Measurements from ENCODE around the gene ADAM11.
"Not testable (repeated sequence)": the region's sequence is repeated elsewhere in the genome, so short reads cannot be mapped to it uniquely, and the experiment has no call there.

Gene ADAM11

GRCh38 chr17:44795928-44796327 is 37.1 kb downstream of the ADAM11 start:
- no peak for DNase-seq (ENCODE audit: low read depth)

GRCh38 chr17:44796731-44797130 is 37.9 kb downstream of the ADAM11 start:
- DNase-seq (ENCODE audit: low read depth) = no peak

- DNase-seq (ENCODE audit: low read depth) = no peak
Measured at GRCh38 chr17:44797802-44798201, 39.0 kb downstream of the ADAM11 start.

- no peak for DNase-seq (ENCODE audit: low read depth)
Measured at GRCh38 chr17:44798356-44798755, 39.6 kb downstream of the ADAM11 start.

DNA sequence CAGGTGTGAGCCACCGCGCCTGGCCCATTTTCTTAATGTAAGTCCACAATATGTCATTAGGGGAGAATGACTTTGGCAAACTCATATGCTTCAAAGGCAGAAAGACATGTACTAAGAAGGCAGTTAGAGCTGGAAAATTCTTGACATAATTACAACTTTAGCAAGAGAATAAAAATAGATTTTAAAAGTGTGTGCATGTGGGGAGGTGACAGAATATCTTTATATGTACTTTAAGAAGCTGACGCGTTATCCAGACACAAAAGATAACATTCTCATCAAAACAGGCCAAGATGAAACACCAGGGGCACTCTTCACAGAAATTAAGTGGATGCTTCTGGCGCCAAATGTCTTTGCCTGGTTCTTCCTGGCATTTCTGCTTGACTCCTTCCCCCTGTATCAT is 43.1 kb downstream of the ADAM11 start:
- DNase-seq (ENCODE audit: low read depth) = no peak

GRCh38 chr17:44804302-44805089 is 45.7 kb downstream of the ADAM11 start:
- no peak for DNase-seq (ENCODE audit: low read depth)

DNA sequence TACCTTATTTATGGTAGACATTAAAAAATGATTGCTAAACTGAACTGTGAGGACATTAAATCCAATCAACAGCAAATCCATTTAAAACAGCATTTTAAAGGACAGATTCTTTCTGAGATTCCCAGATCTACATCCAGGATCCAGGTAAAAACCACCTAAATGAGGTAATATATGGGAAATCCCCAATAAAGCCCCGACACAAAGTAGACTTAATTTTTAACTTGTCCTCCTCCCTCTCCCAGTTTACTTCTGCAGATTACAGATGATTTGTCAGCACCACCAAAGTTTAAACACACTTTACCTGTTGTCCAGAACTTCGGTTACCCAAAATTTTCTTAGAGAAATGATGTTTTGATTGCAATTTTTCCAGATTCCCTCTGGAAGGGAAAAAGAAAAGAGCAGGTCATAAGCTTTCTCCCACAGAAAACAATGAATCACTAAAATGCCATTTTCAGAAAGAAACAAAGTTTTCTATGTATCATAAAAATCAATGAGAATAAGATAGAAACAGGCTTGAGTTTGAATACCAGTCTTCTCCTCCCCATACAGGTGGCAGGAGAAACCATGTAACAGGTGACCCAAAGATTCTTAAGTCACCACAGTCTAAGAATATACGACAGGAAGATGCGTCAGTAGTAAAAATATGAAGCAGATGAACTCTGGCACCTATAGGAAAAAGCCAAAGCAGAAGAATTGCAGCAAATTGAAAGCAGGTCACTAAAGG is 48.5 kb downstream of the ADAM11 start:
- no peak for DNase-seq (ENCODE audit: low read depth)

DNA sequence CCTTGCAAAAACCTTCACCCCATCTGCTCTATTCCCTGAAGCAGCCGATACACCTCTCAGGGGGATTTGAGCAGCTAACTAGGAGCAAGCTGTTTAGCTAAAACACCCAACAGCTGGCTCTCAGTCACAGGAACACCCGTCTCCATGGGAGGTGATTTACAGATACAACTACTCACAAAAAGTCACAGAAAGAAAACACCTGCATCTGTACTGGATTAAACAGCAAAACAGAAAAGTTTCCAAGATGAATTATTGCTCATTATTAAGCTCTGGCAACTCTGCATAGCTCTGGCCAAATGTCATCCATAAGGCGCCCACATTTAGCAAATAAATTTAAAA is 49.0 kb downstream of the ADAM11 start:
- no peak for DNase-seq (ENCODE audit: low read depth)

DNA sequence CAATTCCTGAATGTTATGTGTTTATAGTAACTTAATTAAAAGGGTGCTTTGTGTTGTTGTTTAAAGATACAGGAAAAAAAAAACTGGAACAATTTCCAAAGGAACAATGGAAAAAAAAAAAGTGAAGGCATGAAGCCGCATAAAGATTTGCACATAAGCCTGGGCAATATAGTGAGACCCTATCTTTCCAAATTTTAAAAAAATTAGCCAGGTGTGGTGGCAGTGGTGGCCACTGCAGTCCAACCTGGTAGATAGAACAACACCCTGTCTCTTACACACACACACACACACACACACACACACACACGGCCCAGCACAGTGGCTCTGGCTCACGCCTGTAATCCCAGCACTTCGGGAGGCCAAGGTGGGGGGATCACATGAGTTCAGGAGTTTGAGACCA is 49.4 kb downstream of the ADAM11 start:
- DNase-seq (ENCODE audit: low read depth) = no peak

- DNase-seq (ENCODE audit: low read depth) = not testable (repeated sequence)
Measured at GRCh38 chr17:44808656-44809388, 50.0 kb downstream of the ADAM11 start.

DNA sequence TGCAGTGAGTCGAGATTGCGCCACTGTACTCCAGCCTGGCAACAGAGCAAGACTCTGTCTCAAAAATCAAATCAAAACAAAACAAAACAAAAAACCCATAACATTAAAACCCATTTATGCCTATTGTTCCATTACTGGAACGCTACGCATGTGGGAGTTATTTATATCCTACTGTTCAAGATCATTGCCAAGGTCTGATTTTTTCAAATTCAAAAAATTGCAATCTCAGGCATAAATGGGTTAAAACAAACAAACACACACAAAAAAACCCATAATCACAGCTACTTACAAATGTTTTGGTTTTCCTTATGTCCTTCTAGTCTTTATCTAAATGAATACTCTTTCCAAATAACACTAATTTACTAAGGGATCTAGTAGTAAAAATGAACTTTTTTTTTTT is 53.5 kb downstream of the ADAM11 start:
- no peak for DNase-seq (ENCODE audit: low read depth)

DNA sequence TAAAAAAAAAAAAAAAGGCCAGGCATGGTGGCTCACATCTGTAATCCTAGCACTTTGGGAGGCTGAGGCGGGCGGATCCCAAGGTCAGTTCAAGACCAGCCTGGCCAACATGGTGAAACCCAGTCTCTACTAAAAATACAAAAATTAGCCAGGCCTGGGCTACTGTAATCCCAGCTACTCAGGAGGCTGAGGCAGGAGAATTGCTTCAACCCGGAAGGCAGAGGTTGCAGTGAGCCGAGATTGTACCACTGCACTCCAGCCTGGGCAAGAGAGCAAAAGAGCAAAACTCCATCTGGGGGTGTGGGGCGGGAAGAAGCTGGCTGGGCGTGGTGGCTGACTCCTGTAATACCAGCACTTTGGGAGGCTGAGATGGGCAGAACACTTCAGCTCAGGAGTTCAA is 59.7 kb downstream of the ADAM11 start:
- not testable (repeated sequence) for DNase-seq (ENCODE audit: low read depth)

- DNase-seq (ENCODE audit: low read depth) = no peak
Measured at GRCh38 chr17:44820631-44821212, 61.9 kb downstream of the ADAM11 start.

GRCh38 chr17:44825236-44825635 is 66.4 kb downstream of the ADAM11 start:
- DNase-seq (ENCODE audit: low read depth) = not testable (repeated sequence)

GRCh38 chr17:44826123-44826790 is 67.5 kb downstream of the ADAM11 start:
- DNase-seq (ENCODE audit: low read depth) = no peak

- no peak for DNase-seq (ENCODE audit: low read depth)
Measured at GRCh38 chr17:44827863-44828262, 69.1 kb downstream of the ADAM11 start.

- DNase-seq (ENCODE audit: low read depth) = no peak
Measured at GRCh38 chr17:44828919-44829522, 70.2 kb downstream of the ADAM11 start.

GRCh38 chr17:44829523-44830358 is 71.0 kb downstream of the ADAM11 start, which contains the start of gene GJC1:
Gene GJC1, minus strand, starts transcription at chr17:44830287. Its CDS starts 24,470 bp downstream, at chr17:44805817.
- no peak for DNase-seq (ENCODE audit: low read depth)

DNA sequence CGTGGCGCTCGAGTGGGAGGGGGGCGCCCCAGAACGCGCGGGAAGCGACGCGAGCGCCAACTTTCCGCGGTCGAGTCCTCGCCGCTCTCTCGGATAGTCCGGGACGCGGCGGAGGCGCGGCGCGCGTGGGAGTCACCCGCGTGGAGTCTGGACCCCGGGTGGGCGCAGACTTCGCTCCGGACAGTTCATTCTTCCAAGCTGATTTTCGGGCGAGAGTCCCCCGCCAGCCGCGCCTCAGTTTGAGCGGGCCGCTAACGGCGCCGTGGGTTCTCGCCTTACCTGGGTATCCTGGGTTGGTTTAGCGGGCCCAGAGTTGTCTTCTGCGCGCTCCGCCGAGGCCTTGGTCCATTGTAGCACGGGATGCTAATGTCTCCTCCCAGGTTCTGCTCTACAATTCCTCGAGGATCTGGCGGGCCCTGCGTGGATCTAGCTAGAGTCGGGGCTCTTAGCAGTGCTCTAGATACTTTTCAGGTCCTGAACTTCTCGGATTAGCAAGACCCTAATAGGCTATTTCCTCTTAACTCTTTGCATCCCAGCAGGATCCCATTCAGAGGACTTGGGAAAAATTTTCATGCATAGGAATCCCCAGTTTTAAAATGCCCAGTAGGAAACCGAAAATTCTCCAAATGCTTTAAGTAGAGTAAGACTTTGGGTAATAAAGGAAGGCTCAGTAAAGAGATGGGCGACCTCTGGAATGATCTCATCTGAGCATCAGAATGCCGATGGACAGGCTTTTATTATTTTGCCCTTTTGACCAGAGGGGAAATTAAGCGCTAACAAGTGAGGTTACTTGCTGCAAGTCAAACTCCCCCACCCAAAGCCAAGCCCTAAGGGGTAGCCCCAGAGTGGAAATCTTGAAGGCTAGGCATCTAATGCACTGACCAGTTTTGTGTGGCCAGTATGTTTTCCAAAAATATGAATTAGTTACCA is 71.8 kb downstream of the ADAM11 start:
- no peak for DNase-seq (ENCODE audit: low read depth)

Data from stimulated activated CD8-positive, alpha-beta memory T cell treated with anti-CD3 and anti-CD28 coated beads, Interleukin-12 subunit alpha, Interleukin-12 subunit beta, amount 100 ng/mL, for 1 hour (primary cell).